SU-DHL-6 (cell line): ENCODE results near the gene SLC24A5.

ENCODE experiments used
- CTCF ChIP-seq: fragments of 200-600 bp; sonication (generic); IDR thresholded peaks from one replicate; pipeline ENCODE4 v1.5.1; 2017; ENCODE audit warnings: antibody characterized with exemption, mild to moderate bottlenecking, low read length, moderate library complexity; ENCODE audit not compliant: insufficient read depth, poor library complexity, severe bottlenecking
- EZH2phosphoT487 ChIP-seq: fragments of 200-600 bp; sonication (generic), shearing (Covaris generic); conservative IDR thresholded peaks from 2 replicates; pipeline ENCODE4 v1.6.1; 2018; ENCODE audit warnings: mild to moderate bottlenecking, antibody characterized with exemption, low read length, moderate library complexity, mixed read lengths

- TF ChIP-seq CTCF (no peak), EZH2phosphoT487 (no peak)
Measured at GRCh38 chr15:48091522-48091921, 29.3 kb upstream of the SLC24A5 start.
